ENCODE measurements around the gene PARD3B.

The PARD3B gene

DNA sequence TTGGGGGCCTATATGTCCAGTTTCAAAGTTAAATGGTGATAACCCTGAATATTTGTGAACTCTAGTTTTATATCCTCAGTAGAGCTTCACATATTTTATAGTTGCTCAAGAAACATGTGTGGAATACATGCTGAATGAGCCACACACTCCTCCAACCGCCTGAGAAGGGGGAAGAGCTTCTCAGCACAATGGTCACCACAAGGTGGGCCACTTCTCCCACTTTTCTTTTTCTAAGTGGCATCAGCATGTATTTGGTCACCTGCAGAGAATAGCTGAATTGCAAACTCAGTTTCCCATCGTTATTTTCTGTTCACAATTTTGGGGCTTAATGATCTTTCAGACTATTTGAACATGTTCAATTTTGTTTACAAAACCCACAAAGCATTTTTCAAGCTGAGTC lies 340.5 kb downstream of the PARD3B start:
- no peak for TF ChIP-seq EZH2phosphoT487 (conservative IDR thresholded peaks at IDR 0.05; ENCODE audit: low read length)
- TF ChIP-seq, protein P1, sequence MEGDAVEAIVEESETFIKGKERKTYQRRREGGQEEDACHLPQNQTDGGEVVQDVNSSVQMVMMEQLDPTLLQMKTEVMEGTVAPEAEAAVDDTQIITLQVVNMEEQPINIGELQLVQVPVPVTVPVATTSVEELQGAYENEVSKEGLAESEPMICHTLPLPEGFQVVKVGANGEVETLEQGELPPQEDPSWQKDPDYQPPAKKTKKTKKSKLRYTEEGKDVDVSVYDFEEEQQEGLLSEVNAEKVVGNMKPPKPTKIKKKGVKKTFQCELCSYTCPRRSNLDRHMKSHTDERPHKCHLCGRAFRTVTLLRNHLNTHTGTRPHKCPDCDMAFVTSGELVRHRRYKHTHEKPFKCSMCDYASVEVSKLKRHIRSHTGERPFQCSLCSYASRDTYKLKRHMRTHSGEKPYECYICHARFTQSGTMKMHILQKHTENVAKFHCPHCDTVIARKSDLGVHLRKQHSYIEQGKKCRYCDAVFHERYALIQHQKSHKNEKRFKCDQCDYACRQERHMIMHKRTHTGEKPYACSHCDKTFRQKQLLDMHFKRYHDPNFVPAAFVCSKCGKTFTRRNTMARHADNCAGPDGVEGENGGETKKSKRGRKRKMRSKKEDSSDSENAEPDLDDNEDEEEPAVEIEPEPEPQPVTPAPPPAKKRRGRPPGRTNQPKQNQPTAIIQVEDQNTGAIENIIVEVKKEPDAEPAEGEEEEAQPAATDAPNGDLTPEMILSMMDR (IDR thresholded peaks at IDR 0.05; ENCODE audit: insufficient read depth, low read length, poor library complexity, severe bottlenecking), result no peak
- no peak overlapping the region for H3K4me2 ChIP-seq (ENCODE audit: low read depth, low read length, poor library complexity, severe bottlenecking)

DNA sequence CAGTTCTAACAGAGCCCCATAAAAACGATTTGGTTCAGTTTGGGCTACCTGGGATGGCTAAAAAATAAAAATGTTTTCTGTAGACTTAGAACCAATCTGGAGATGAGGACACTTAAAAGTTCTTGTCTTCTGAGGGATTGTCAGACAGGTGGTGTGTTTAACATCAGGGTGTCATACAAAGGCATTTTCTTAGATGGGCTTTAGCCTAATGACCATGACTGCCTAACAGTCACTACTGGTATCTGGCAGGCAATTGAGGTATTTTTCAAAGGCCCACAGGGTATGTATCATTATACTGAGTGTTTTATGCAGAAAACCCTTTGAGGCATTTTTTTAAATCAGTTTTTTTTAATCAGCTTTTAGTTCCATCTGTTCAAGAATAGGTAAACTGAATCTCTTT lies 341.4 kb downstream of the PARD3B start:
- H3K9me2 ChIP-seq (replicated peaks; ENCODE audit: insufficient read depth, low read length), result no peaks in the 10 kb centered on the region
- H4K20me1 ChIP-seq (ENCODE audit: low read depth, low read length), result no peaks in the 10 kb centered on the region
- H3K4me3 ChIP-seq (ENCODE audit: insufficient read depth, low read length, poor library complexity, severe bottlenecking), result no peak overlapping the region
- no peak overlapping the region for H2AFZ ChIP-seq (ENCODE audit: low read depth, low read length, severe bottlenecking)
- no peaks in the 10 kb centered on the region for H3F3A ChIP-seq (ENCODE audit: insufficient read depth)
- no peak overlapping the region for H3K4me2 ChIP-seq (ENCODE audit: low read depth, low read length, poor library complexity, severe bottlenecking)
- H3K27me3 ChIP-seq (ENCODE audit: low read length), result no peaks in the 10 kb centered on the region
- no peaks in the 10 kb centered on the region for H3K36me3 ChIP-seq (ENCODE audit: low read length)
- no peak overlapping the region for H3K27ac ChIP-seq (ENCODE audit: low read depth, low read length)
- no peaks in the 10 kb centered on the region for H3K79me2 ChIP-seq (ENCODE audit: insufficient read depth, low read length)
- H3K9ac ChIP-seq (ENCODE audit: low read length), result no peak overlapping the region
- TF ChIP-seq, protein P1 (IDR thresholded peaks at IDR 0.05; ENCODE audit: insufficient read depth, low read length, poor library complexity, severe bottlenecking), result no peak
- TF ChIP-seq EZH2phosphoT487 (conservative IDR thresholded peaks at IDR 0.05; ENCODE audit: low read length), result no peak
- no peaks in the 10 kb centered on the region for H3K9me3 ChIP-seq (ENCODE audit: insufficient read depth, low read length)

More for the DNA sequence above, 340.5 kb downstream of the PARD3B start:
- no peaks in the 10 kb centered on the region for H3K27me3 ChIP-seq (ENCODE audit: low read length)
- H3K9me2 ChIP-seq (replicated peaks; ENCODE audit: insufficient read depth, low read length), result no peaks in the 10 kb centered on the region
- H3K36me3 ChIP-seq (ENCODE audit: low read length), result no peaks in the 10 kb centered on the region
- no peaks in the 10 kb centered on the region for H4K20me1 ChIP-seq (ENCODE audit: low read depth, low read length)
- H3K9ac ChIP-seq (ENCODE audit: low read length), result no peak overlapping the region
- H3K4me3 ChIP-seq (ENCODE audit: insufficient read depth, low read length, poor library complexity, severe bottlenecking), result no peak overlapping the region
- no peak overlapping the region for H2AFZ ChIP-seq (ENCODE audit: low read depth, low read length, severe bottlenecking)
- H3F3A ChIP-seq (ENCODE audit: insufficient read depth), result no peaks in the 10 kb centered on the region
- no peaks in the 10 kb centered on the region for H3K9me3 ChIP-seq (ENCODE audit: insufficient read depth, low read length)
- no peaks in the 10 kb centered on the region for H3K79me2 ChIP-seq (ENCODE audit: insufficient read depth, low read length)
- H3K27ac ChIP-seq (ENCODE audit: low read depth, low read length), result no peak overlapping the region

DNA sequence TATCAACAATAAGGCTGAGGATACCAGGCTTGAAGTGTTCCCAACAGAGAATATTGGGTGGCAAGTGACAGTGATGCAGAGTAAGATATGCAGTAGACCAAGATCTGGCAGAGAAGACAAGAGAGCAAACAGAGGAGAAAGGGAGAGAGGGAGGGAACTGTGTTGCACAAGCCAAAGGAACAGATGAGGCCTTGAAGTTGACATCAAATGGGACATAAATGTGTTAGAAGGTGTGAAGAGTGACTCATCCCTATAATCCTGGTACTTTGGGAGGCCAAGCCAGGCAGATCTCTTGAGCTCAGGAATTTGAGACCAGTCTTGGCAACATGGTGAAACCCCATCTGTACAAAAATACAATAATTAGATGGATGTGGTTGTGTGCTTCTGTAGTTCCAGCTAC lies 342.9 kb downstream of the PARD3B start:
- TF ChIP-seq, protein P1 (IDR thresholded peaks at IDR 0.05; ENCODE audit: insufficient read depth, low read length, poor library complexity, severe bottlenecking), result no peak
- no peak overlapping the region for H2AFZ ChIP-seq (ENCODE audit: low read depth, low read length, severe bottlenecking)
- no peaks in the 10 kb centered on the region for H3K9me2 ChIP-seq (replicated peaks; ENCODE audit: insufficient read depth, low read length)
- no peaks in the 10 kb centered on the region for H3F3A ChIP-seq (ENCODE audit: insufficient read depth)
- no peaks in the 10 kb centered on the region for H3K27me3 ChIP-seq (ENCODE audit: low read length)
- no peak overlapping the region for H3K4me2 ChIP-seq (ENCODE audit: low read depth, low read length, poor library complexity, severe bottlenecking)
- H3K27ac ChIP-seq (ENCODE audit: low read depth, low read length), result no peak overlapping the region
- H3K9ac ChIP-seq (ENCODE audit: low read length), result no peak overlapping the region
- H3K36me3 ChIP-seq (ENCODE audit: low read length), result no peaks in the 10 kb centered on the region
- H4K20me1 ChIP-seq (ENCODE audit: low read depth, low read length), result no peaks in the 10 kb centered on the region
- no peak overlapping the region for H3K4me3 ChIP-seq (ENCODE audit: insufficient read depth, low read length, poor library complexity, severe bottlenecking)
- no peaks in the 10 kb centered on the region for H3K9me3 ChIP-seq (ENCODE audit: insufficient read depth, low read length)
- no peaks in the 10 kb centered on the region for H3K79me2 ChIP-seq (ENCODE audit: insufficient read depth, low read length)

DNA sequence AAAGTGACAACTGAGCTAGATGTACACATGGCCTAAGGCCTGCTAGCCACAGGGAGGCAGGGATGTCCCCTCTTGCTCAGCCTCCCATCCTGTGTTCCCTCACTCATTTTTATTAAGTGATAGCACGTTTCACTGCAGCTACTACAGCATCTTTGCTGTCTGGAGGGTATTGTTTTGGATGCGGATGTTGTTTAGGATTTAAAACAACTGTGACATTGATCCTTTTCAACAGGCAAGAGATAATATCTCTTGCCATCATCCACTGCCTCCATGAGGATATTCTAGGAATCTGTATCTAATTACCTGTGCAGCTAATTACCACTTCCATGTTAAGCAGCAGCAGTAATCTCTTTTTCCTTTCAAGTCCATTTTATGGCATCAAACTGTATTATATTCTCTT lies 345.4 kb downstream of the PARD3B start:
- TF ChIP-seq EZH2phosphoT487 (conservative IDR thresholded peaks at IDR 0.05; ENCODE audit: low read length), result no peak
- TF ChIP-seq, protein P1 (IDR thresholded peaks at IDR 0.05; ENCODE audit: insufficient read depth, low read length, poor library complexity, severe bottlenecking), result no peak
- Histone ChIP-seq H4K20me1 (ENCODE audit: low read depth, low read length) (no peaks in the 10 kb centered on the region), H3K79me2 (ENCODE audit: insufficient read depth, low read length) (no peaks in the 10 kb centered on the region), H3K27ac (ENCODE audit: low read depth, low read length) (no peak overlapping the region), H3K9ac (ENCODE audit: low read length) (no peak overlapping the region), H3K4me3 (ENCODE audit: insufficient read depth, low read length, poor library complexity, severe bottlenecking) (no peak overlapping the region), H3K27me3 (ENCODE audit: low read length) (no peaks in the 10 kb centered on the region), H3K36me3 (ENCODE audit: low read length) (no peaks in the 10 kb centered on the region), H3K9me3 (ENCODE audit: insufficient read depth, low read length) (no peaks in the 10 kb centered on the region), H2AFZ (ENCODE audit: low read depth, low read length, severe bottlenecking) (no peak overlapping the region), H3K9me2 (replicated peaks; ENCODE audit: insufficient read depth, low read length) (no peaks in the 10 kb centered on the region), H3F3A (ENCODE audit: insufficient read depth) (no peaks in the 10 kb centered on the region), H3K4me2 (ENCODE audit: low read depth, low read length, poor library complexity, severe bottlenecking) (no peak overlapping the region)

Measured in SU-DHL-6 (cell line).